GM12878 (cell line): ENCODE data around the gene ARID3A.

Source experiments
- CEBPB ChIP-seq, 2 experiments: fragments of 150-350 bp in 1 of 2; IDR thresholded peaks; 2 replicates each; pipeline ENCODE4 v1.6.1; 2012 to 2014; ENCODE audit warnings: low read depth in 2 of 2, low read length in 2 of 2, borderline replicate concordance in 1 of 2, inconsistent platforms in 1 of 2
- GABPA ChIP-seq: IDR thresholded peaks from 2 replicates; pipeline ENCODE4 v1.6.1; 2014; ENCODE audit warnings: antibody characterized with exemption, low read depth, mild to moderate bottlenecking, inconsistent platforms
- HCFC1 ChIP-seq: fragments of 150-350 bp; IDR thresholded peaks from 2 replicates; pipeline ENCODE4 v1.6.1; 2014; ENCODE audit warnings: low read length
- MTA3 ChIP-seq: IDR thresholded peaks from 2 replicates; pipeline ENCODE4 v1.6.1; 2012; ENCODE audit warnings: low read length, inconsistent platforms, borderline replicate concordance
- TAF1 ChIP-seq: IDR thresholded peaks from 2 replicates; pipeline ENCODE4 v1.6.1; 2011; ENCODE audit warnings: mild to moderate bottlenecking, low read depth, low read length, borderline replicate concordance
- TF ChIP-seq, protein P1 (sequence below), 3 experiments: IDR thresholded peaks in 2 of 3; conservative IDR thresholded peaks in 1 of 3; 2 replicates each; pipeline ENCODE4 v1.5.1; 2011; ENCODE audit warnings: low read depth in 3 of 3, low read length in 3 of 3, mild to moderate bottlenecking in 3 of 3, control low read depth in 2 of 3, moderate library complexity in 2 of 3, inconsistent platforms in 1 of 3, mixed read lengths in 1 of 3; ENCODE audit not compliant: control insufficient read depth in 2 of 3, insufficient read depth in 1 of 3; ENCODE audit errors: extremely low read depth in 1 of 3

GRCh38 chr19:902446-903226 is 23.2 kb upstream of the ARID3A start:
- no peak for TF ChIP-seq MTA3
- TF ChIP-seq, protein P1, sequence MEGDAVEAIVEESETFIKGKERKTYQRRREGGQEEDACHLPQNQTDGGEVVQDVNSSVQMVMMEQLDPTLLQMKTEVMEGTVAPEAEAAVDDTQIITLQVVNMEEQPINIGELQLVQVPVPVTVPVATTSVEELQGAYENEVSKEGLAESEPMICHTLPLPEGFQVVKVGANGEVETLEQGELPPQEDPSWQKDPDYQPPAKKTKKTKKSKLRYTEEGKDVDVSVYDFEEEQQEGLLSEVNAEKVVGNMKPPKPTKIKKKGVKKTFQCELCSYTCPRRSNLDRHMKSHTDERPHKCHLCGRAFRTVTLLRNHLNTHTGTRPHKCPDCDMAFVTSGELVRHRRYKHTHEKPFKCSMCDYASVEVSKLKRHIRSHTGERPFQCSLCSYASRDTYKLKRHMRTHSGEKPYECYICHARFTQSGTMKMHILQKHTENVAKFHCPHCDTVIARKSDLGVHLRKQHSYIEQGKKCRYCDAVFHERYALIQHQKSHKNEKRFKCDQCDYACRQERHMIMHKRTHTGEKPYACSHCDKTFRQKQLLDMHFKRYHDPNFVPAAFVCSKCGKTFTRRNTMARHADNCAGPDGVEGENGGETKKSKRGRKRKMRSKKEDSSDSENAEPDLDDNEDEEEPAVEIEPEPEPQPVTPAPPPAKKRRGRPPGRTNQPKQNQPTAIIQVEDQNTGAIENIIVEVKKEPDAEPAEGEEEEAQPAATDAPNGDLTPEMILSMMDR (IDR thresholded peaks at IDR 0.05 in 2 of 3, conservative IDR thresholded peaks at IDR 0.05 in 1 of 3; ENCODE audit: control insufficient read depth in 2 of 3, extremely low read depth in 1 of 3, insufficient read depth in 1 of 3, low read depth in 3 of 3, low read length in 3 of 3): no peak
- no peak for TF ChIP-seq TAF1
- TF ChIP-seq CEBPB (IDR thresholded peaks at IDR 0.05; ENCODE audit: borderline replicate concordance in 1 of 2, low read depth in 2 of 2, low read length in 2 of 2): no peak
- TF ChIP-seq HCFC1: no peak
- no peak for TF ChIP-seq GABPA
